ENCODE data around the gene CCDC32. TPM values are rescaled to one million over a fixed set of nuclear protein-coding genes. Genes with fewer than 3 reads are reported as not detected.

The CCDC32 gene
- total and polyA plus RNA-seq, 10 donors, result 27.3 to 64.1 (median 44.9) TPM

- intact Hi-C loops (cut with DNase I; ENCODE audit: low total_unique reads), result no loop called here
- no peaks in the 10 kb centered on the region for H3K27me3 ChIP-seq (replicated peaks in 1 of 7)
- H3K36me3 ChIP-seq, result no peaks in the 10 kb centered on the region
- H3K9me3 ChIP-seq, result no peaks in the 10 kb centered on the region
- no peak for DNase-seq
- no peaks in the 10 kb centered on the region for H3K4me1 ChIP-seq
- no peak for TF ChIP-seq POLR2AphosphoS5 (IDR thresholded peaks at IDR 0.05)
- TF ChIP-seq CTCF (IDR thresholded peaks at IDR 0.05 in 8 of 11, conservative IDR thresholded peaks at IDR 0.05 in 3 of 11), result no peak
- TF ChIP-seq POLR2A (IDR thresholded peaks at IDR 0.05), result no peak
- no peak overlapping the region for H3K4me3 ChIP-seq
- 84 to 95% (median 92%) methylated on average over 12 of the region's 12 CpGs for WGBS, 5 donors
- H3K27ac ChIP-seq, result no peak overlapping the region
These were observed 36.1 kb upstream of the CCDC32 start for GRCh38 chr15:40600956-40601355.

- intact Hi-C loops (cut with DNase I; ENCODE audit: low total_unique reads), result no loop called here
- 70 to 97% (median 80%) methylated on average over 4 of the region's 4 CpGs for WGBS, 5 donors
These were observed 33.8 kb upstream of the CCDC32 start for GRCh38 chr15:40598672-40599071.

GRCh38 chr15:40598126-40598525, 33.3 kb upstream of the CCDC32 start:
- Histone ChIP-seq H3K36me3 (no peaks in the 10 kb centered on the region), H3K9me3 (no peaks in the 10 kb centered on the region), H3K4me3 (no peak overlapping the region), H3K4me1 (peaks cover 4 to 22% (median 17%) of the 10 kb centered on the region in 6 donors), H3K27ac (no peak overlapping the region), H3K27me3 (replicated peaks in 1 of 7) (no peaks in the 10 kb centered on the region)
- TF ChIP-seq CTCF (IDR thresholded peaks at IDR 0.05 in 8 of 11, conservative IDR thresholded peaks at IDR 0.05 in 3 of 11) (no peak), POLR2A (IDR thresholded peaks at IDR 0.05) (no peak), POLR2AphosphoS5 (IDR thresholded peaks at IDR 0.05) (no peak)
- intact Hi-C loops (cut with DNase I; ENCODE audit: low total_unique reads), result no loop called here
- 58 to 80% (median 61%) methylated on average over 3 of the region's 3 CpGs for WGBS, 5 donors
- no peak for DNase-seq

More at GRCh38 chr15:40598672-40599071, 33.8 kb upstream of the CCDC32 start:
- no peak overlapping the region for H3K27ac ChIP-seq
- H3K4me3 ChIP-seq, result no peak overlapping the region
- H3K27me3 ChIP-seq (replicated peaks in 1 of 7), result no peaks in the 10 kb centered on the region
- DNase-seq, result no peak
- no peaks in the 10 kb centered on the region for H3K9me3 ChIP-seq
- H3K4me1 ChIP-seq, result peaks cover 4 to 17% (median 11%) of the 10 kb centered on the region in 6 donors
- TF ChIP-seq POLR2AphosphoS5 (IDR thresholded peaks at IDR 0.05) (no peak), CTCF (IDR thresholded peaks at IDR 0.05 in 8 of 11, conservative IDR thresholded peaks at IDR 0.05 in 3 of 11) (no peak), POLR2A (IDR thresholded peaks at IDR 0.05) (no peak)
- H3K36me3 ChIP-seq, result no peaks in the 10 kb centered on the region

- H3K9me3 ChIP-seq, result no peaks in the 10 kb centered on the region
- H3K36me3 ChIP-seq, result no peaks in the 10 kb centered on the region
- no peaks in the 10 kb centered on the region for H3K27me3 ChIP-seq (replicated peaks in 1 of 7)
- peaks cover 4 to 24% (median 18%) of the 10 kb centered on the region in 6 donors for H3K4me1 ChIP-seq
- H3K27ac ChIP-seq, result no peak overlapping the region
- DNase-seq, result no peak
- whole genome bisulfite sequencing, 5 donors, result 93 to 100% (median 96%) methylated on average over 2 of the region's 2 CpGs
- no peak overlapping the region for H3K4me3 ChIP-seq
- intact Hi-C loops (cut with DNase I; ENCODE audit: low total_unique reads), result no loop called here
- no peak for TF ChIP-seq POLR2A (IDR thresholded peaks at IDR 0.05)
- no peak for TF ChIP-seq POLR2AphosphoS5 (IDR thresholded peaks at IDR 0.05)
- TF ChIP-seq CTCF (IDR thresholded peaks at IDR 0.05 in 8 of 11, conservative IDR thresholded peaks at IDR 0.05 in 3 of 11), result no peak
These were observed 32.2 kb upstream of the CCDC32 start for GRCh38 chr15:40597024-40597423.
